NOMO-1 treated with DMSO at 0.1 percent for 48 hours (cell line): ENCODE results near the gene PKD2.
A peak's percentile ranks its signal among the peaks of the same experiment; 100 is the strongest.
"Not testable (repeated sequence)": the region's sequence is repeated elsewhere in the genome, so short reads cannot be mapped to it uniquely, and the experiment has no call there.

Source experiments
- DNase-seq: peaks from one replicate; lab custom pipeline; 2025; ENCODE audit not compliant: unreplicated experiment; lab: John Stamatoyannopoulos, UW

Gene PKD2

GRCh38 chr4:88062843-88063242 is 55.4 kb downstream of the PKD2 start:
- no peak for DNase-seq

GRCh38 chr4:88063634-88064296 is 56.3 kb downstream of the PKD2 start:
- no peak for DNase-seq

GRCh38 chr4:88064410-88064809 is 57.0 kb downstream of the PKD2 start:
- DNase-seq = no peak

GRCh38 chr4:88070031-88070430 is 62.6 kb downstream of the PKD2 start:
- DNase-seq = no peak

- DNase-seq = no peak
Measured at GRCh38 chr4:88075336-88075735, 67.9 kb downstream of the PKD2 start.

- DNase-seq = no peak
Measured at GRCh38 chr4:88077911-88078524, 70.6 kb downstream of the PKD2 start.

GRCh38 chr4:88078579-88078978 is 71.1 kb downstream of the PKD2 start:
- no peak for DNase-seq

- no peak for DNase-seq
Measured at GRCh38 chr4:88080626-88081025, 73.2 kb downstream of the PKD2 start.

GRCh38 chr4:88087004-88087403 is 79.6 kb downstream of the PKD2 start:
- DNase-seq = no peak

- DNase-seq = no peak
Measured at GRCh38 chr4:88090898-88091297, 83.5 kb downstream of the PKD2 start.

GRCh38 chr4:88091378-88091777 is 83.9 kb downstream of the PKD2 start:
- no peak for DNase-seq

- no peak for DNase-seq
Measured at GRCh38 chr4:88093874-88094273, 86.4 kb downstream of the PKD2 start.

GRCh38 chr4:88097301-88097700 is 89.9 kb downstream of the PKD2 start:
- no peak for DNase-seq

GRCh38 chr4:88097781-88098180 is 90.3 kb downstream of the PKD2 start:
- DNase-seq = no peak

- DNase-seq = no peak
Measured at GRCh38 chr4:88098993-88099752, 91.7 kb downstream of the PKD2 start.

GRCh38 chr4:88101165-88101564 is 93.7 kb downstream of the PKD2 start:
- peak; percentile 77 for DNase-seq

GRCh38 chr4:88102026-88102425 is 94.6 kb downstream of the PKD2 start:
- no peak for DNase-seq

GRCh38 chr4:88104902-88105610 is 97.6 kb downstream of the PKD2 start:
- no peak for DNase-seq

GRCh38 chr4:88106205-88106604 is 98.8 kb downstream of the PKD2 start:
- no peak for DNase-seq

GRCh38 chr4:88107406-88108107 is 100.1 kb downstream of the PKD2 start:
- DNase-seq = peak; percentile 36

GRCh38 chr4:88108108-88108465 is 100.7 kb downstream of the PKD2 start:
- DNase-seq = not testable (repeated sequence)
